KOPT-K1 (cell line): ENCODE data around the gene DNAH6.

ENCODE experiments used
- H3K27ac ChIP-seq: fragments of 200-600 bp; sonication (generic); 2 replicates; pipeline ENCODE4 v1.5.1; 2016; ENCODE audit warnings: antibody characterized with exemption, mild to moderate bottlenecking, low read depth, low read length; ENCODE audit not compliant: poor library complexity, severe bottlenecking
- H3K36me3 ChIP-seq: fragments of 200-600 bp; sonication (generic); 2 replicates; pipeline ENCODE4 v1.5.1; 2017; ENCODE audit warnings: antibody characterized with exemption, mild to moderate bottlenecking, low read length, moderate library complexity; ENCODE audit not compliant: insufficient read depth
- H3K9me3 ChIP-seq: fragments of 200-600 bp; sonication (generic); 2 replicates; pipeline ENCODE4 v1.5.1; 2017; ENCODE audit warnings: antibody characterized with exemption, low read length, mild to moderate bottlenecking; ENCODE audit not compliant: insufficient read depth, poor library complexity, severe bottlenecking

The DNAH6 gene

GRCh38 chr2:84829693-84830092 lies 313.4 kb downstream of the DNAH6 start:
- no peaks in the 10 kb centered on the region for H3K9me3 ChIP-seq
- no peaks in the 10 kb centered on the region for H3K36me3 ChIP-seq
- no peak overlapping the region for H3K27ac ChIP-seq

DNA sequence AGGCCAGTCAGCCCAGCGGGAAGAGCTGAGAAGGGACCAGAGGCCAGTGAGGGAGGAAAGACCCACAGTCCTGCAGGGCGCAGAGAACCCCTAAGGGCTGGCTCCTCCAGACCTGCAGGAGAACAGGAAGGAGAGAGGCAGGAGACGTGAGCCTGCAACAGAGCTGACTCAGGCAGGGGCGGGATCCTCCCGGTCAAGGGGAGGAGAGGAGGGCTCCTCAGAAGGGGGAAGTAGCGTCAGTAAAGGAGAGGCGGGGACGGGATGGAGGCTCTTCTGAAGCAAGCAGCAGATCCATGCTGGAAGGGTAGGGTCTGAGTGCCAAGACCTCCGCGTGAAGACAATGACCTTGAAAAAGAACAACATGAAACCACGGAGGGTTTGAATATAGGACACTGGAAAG lies 313.8 kb downstream of the DNAH6 start:
- Histone ChIP-seq H3K36me3 (no peaks in the 10 kb centered on the region), H3K9me3 (no peaks in the 10 kb centered on the region), H3K27ac (no peak overlapping the region)

DNA sequence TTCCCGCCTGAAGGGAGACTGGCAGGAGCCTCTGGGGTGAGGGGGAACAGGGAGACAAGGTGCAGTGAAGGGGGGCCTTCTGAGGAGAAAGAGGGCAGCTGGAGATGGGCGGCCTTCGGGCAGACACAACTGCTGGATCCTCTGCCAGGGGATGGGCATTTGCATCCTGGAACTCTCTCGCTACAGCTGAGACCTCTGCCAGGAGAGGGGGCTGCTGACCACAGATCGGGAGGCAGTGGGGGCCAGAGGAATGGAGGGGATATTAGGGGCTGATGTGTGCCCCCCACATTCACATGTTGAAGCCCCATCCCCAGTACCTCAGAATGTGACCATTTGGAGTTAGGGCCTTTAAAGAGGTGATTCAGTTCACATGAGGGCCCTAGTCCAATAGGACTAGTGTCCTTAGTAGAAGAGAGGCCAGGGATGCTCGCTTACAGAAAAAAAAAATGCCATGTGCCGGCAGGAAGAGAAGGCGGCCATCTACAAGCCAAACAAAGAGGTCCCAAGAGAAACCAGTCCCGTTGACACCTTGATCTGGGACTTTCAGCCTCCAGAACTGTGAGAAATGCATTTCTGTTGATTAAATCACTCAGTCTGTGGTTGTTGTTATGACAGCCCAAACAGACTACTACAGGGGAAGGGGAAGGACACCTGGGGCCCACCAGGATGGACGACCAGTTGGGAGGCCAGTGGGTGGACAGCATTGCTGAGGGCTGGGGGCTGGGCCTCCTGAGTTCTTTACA lies 314.6 kb downstream of the DNAH6 start:
- no peaks in the 10 kb centered on the region for H3K36me3 ChIP-seq
- H3K9me3 ChIP-seq: no peaks in the 10 kb centered on the region
- H3K27ac ChIP-seq: no peak overlapping the region

DNA sequence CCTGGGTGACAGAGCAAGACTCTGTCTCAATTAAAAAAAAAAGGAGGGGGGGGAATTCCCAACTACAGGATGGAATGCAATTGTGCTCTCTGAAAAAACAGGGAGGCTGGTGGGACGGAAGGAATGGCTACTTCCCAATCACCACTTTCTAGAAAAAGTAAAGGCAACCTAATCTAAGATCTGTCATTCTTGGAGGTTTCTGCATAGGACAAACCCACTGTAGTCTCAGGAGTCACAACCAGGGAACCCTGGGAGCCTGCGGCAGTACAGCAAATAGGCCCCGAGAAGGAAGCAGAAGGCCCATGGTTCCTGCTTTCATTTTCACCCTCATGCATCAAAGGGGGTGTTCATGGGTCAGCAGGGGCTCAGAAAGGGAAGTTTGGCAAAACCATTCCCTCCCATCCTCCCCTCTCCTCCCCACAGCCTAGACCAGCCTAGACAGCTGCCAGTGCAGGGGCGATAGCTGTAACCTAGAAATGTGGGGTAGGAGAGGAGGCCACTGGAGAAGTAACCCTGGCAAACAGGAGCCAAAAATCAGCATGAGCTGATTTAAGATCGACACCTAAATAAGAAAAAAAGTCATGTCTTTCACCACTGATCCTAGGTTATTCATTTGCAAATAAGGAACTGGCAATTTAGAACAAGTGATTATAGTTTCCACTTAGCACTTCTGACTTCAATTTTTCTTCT lies 316.6 kb downstream of the DNAH6 start:
- H3K27ac ChIP-seq: no peak overlapping the region
- H3K36me3 ChIP-seq: no peaks in the 10 kb centered on the region
- peaks cover 5% of the 10 kb centered on the region for H3K9me3 ChIP-seq

GRCh38 chr2:84833481-84834150 lies 317.3 kb downstream of the DNAH6 start:
- Histone ChIP-seq H3K9me3 (peaks cover 9% of the 10 kb centered on the region), H3K27ac (no peak overlapping the region), H3K36me3 (no peaks in the 10 kb centered on the region)

GRCh38 chr2:84836215-84836614 lies 319.9 kb downstream of the DNAH6 start:
- Histone ChIP-seq H3K36me3 (no peaks in the 10 kb centered on the region), H3K27ac (no peak overlapping the region), H3K9me3 (peaks cover 9% of the 10 kb centered on the region)

DNA sequence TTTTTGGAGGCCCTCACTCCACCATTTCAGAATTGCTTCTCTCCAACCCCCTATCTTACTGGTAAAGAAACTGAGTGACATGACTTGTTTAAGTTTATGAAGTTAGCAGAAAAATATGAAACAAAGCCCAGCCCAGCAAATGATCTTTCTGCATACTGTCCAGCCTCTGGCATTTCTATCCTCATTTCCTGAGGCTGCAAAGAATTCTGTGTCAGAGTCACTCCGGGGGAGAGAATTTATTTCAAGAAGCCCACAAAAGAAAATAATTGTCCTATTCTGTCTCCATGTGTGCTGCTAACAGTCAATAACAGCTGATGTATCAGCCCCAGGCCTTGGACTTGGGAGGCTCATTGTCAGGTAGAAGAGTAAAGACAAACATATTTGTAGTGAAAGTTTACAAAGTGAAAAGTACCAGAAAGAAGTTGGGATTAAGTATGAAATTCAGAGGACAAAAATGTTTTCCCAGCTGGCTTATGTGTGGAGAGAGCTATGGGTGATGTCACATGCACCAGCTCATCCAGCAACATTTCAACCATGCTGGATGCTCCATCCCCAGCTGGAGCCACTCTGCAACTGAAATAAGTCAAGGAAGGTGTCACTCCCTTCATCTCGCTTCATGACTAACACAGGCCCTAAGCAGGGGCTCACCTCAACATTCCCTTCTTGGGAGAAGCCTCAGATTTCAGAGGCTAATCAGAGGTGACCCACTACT lies 322.3 kb downstream of the DNAH6 start:
- Histone ChIP-seq H3K27ac (no peak overlapping the region), H3K36me3 (no peaks in the 10 kb centered on the region), H3K9me3 (peaks cover 9% of the 10 kb centered on the region)

GRCh38 chr2:84839851-84840250 lies 323.6 kb downstream of the DNAH6 start:
- Histone ChIP-seq H3K9me3 (peaks cover 9% of the 10 kb centered on the region), H3K27ac (no peak overlapping the region), H3K36me3 (no peaks in the 10 kb centered on the region)

- H3K27ac ChIP-seq: no peak overlapping the region
- H3K36me3 ChIP-seq: no peaks in the 10 kb centered on the region
- peaks cover 9% of the 10 kb centered on the region for H3K9me3 ChIP-seq
These were observed 324.0 kb downstream of the DNAH6 start for GRCh38 chr2:84840306-84840705.

GRCh38 chr2:84841577-84841976 lies 325.3 kb downstream of the DNAH6 start:
- Histone ChIP-seq H3K27ac (no peak overlapping the region), H3K36me3 (no peaks in the 10 kb centered on the region), H3K9me3 (peaks cover 9% of the 10 kb centered on the region)

DNA sequence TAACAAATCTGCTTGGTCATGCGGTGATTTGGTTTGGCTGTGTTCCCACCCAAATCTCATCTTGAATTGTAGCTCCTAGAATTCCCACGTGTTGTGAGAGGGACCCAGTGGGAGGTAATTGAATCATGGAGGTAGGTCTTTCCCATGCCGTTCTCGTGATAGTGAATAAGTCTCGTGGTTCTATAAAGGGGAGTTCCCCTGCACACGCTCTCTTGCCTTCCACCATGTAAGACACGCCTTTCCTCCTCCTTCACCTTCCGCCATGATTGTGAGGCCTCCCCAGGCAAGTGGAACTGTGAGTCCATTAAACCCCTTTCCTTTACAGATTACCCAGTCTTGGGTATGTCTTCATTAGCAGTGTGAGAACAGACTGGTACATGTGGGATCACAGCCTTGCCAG lies 327.8 kb downstream of the DNAH6 start:
- Histone ChIP-seq H3K9me3 (no peaks in the 10 kb centered on the region), H3K36me3 (no peaks in the 10 kb centered on the region), H3K27ac (no peak overlapping the region)

DNA sequence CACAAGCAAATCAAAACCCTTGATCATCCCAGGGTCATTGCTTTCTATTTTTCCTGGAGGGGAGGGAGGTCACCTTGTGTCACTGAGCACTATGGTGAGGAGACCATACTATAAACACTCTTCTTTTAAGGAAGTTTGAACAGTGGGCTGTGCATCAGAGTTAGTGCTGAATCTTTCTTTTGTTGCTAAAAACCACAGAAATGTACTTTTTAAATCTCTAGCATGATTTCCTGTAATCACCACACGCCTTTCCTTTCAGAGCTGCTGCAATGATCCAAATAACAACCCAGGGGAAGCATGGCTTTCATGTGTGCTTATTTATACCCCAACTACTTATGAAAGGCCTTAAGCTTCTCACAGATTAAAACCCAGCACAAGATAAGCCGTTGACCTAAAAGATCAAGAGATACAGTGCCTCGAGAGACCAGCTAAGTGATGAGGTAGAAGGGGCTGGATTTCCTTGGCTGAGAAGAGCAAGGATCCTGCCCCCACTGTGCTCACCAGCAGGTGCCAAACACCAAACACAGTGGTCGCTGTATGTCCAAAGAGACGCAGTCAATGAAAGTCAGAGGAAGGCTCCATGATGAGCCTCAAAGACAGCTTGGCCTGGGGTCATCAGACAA lies 329.9 kb downstream of the DNAH6 start:
- Histone ChIP-seq H3K27ac (peak overlapping the region; percentile 61), H3K36me3 (no peaks in the 10 kb centered on the region), H3K9me3 (no peaks in the 10 kb centered on the region)

- Histone ChIP-seq H3K27ac (peak overlapping the region; percentile 61), H3K9me3 (no peaks in the 10 kb centered on the region), H3K36me3 (no peaks in the 10 kb centered on the region)
These were observed 330.4 kb downstream of the DNAH6 start for GRCh38 chr2:84846741-84847142.

DNA sequence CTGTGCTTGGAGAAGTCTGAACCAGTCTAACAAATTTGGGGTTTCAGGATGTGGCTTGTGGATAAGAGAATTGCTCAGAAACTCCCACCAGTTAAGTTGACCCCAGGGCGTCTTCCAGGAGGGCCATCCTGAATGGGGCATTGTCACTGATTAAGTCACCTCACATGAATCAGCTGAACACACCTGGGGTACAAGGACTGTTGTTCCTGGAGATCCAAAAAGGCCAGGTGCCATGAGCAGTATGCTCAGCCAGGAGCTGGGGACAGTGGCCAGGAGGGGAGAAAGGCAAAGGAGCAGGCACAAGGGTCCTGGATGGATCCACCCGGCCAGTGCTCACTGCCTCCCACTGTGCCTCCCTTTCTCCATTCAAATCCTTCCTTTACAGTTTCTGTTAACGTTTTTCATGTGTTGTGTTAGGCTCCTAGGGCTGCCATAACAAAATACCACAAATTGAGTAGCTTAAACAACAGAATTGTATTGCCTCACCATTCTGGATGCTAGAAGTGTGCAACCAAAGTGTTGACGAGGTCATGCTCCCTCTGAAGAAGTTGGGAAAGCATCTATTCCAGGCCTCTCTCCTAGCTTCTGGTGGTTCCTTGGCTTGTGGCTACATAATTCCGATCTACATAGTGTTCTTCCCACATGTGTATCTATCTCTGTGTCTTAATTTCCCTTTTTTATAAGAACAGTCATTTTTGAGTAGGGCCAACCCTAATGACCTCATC lies 331.2 kb downstream of the DNAH6 start:
- peak overlapping the region; percentile 61 for H3K27ac ChIP-seq
- no peaks in the 10 kb centered on the region for H3K36me3 ChIP-seq
- no peaks in the 10 kb centered on the region for H3K9me3 ChIP-seq
